ENCODE measurements around the gene ARF4.

The ARF4 gene

GRCh38 chr3:57586778-57587177 is 10.4 kb downstream of the ARF4 start:
- peaks cover 7 to 12% of the 10 kb centered on the region in 2 donors for H3K36me3 ChIP-seq (ENCODE audit: control insufficient read depth in 1 of 2, insufficient read depth in 2 of 2, low read length in 2 of 2)

DNA sequence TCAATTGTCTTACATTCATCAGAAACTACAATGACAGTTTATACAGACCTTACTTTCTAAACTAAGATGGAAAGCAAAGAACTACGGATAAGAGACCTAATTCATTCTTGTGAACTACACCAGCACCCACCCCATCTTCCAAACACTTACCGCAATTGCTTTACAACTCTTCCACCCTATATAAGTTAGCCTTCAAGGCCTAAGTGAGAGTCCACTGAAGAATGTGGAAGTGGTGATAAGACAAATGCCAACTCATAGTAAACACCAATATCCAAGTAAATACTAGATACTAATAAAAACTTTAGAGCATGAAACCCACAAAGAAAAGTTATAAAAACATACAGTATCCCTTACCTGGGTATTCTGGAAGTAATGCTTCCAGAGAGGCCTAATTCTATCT is 13.6 kb downstream of the ARF4 start:
- peaks cover 14 to 32% of the 10 kb centered on the region in 2 donors for H3K36me3 ChIP-seq (ENCODE audit: control insufficient read depth in 1 of 2, insufficient read depth in 2 of 2, low read length in 2 of 2)

More at GRCh38 chr3:57586778-57587177, 10.4 kb downstream of the ARF4 start:
- Histone ChIP-seq H3K4me3 (ENCODE audit: low read depth in 1 of 2, low read length in 2 of 2) (no peak overlapping the region), H3K9ac (ENCODE audit: low read depth in 1 of 2, low read length in 2 of 2) (no peak overlapping the region), H3K4me1 (ENCODE audit: control insufficient read depth in 1 of 2, insufficient read depth in 2 of 2, low read length in 2 of 2) (peaks cover 12 to 20% of the 10 kb centered on the region in 2 donors), H3K27ac (ENCODE audit: low read depth, low read length) (no peak overlapping the region), H3K9me3 (ENCODE audit: control insufficient read depth in 1 of 2, low read length in 2 of 2) (no peaks in the 10 kb centered on the region), H3K27me3 (ENCODE audit: control insufficient read depth in 1 of 2, insufficient read depth in 2 of 2, low read length in 2 of 2) (no peaks in the 10 kb centered on the region)

DNA sequence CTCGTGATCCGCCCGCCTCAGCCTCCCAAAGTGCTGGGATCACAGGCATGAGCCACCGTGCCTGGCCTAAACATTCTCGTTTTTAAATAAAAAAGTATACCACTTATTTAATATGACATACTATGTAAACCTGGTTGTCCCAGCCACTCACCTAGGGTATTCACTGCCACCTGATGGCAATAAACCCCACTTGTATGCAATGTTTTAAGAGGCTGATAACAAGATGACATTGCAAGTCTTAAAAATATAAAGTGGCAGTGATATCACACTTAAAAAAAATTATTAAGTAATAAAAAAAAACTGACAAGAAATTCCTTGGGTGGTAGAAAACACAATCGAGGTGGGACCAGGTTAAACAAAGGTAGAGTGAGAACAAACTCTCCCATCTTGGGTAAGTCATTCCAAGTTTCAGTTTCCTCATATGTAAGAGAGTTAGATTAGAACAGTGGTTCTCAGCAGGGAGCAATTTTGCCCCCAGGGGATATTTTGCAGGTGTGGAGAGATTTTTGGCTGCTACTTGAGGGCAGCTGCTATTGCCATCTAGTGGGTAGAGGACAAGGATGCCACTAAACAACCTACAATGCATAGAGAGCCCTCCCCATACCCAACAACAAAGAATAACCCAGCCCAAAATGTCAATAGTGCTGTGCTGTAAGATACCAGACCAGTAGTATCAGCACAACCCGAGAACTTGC is 14.5 kb downstream of the ARF4 start:
- Histone ChIP-seq H3K9me3 (ENCODE audit: control insufficient read depth in 1 of 2, low read length in 2 of 2) (no peaks in the 10 kb centered on the region), H3K4me1 (ENCODE audit: control insufficient read depth in 1 of 2, insufficient read depth in 2 of 2, low read length in 2 of 2) (peaks cover 15% of the 10 kb centered on the region in 2 donors), H3K9ac (ENCODE audit: low read depth in 1 of 2, low read length in 2 of 2) (no peak overlapping the region), H3K27me3 (ENCODE audit: control insufficient read depth in 1 of 2, insufficient read depth in 2 of 2, low read length in 2 of 2) (no peaks in the 10 kb centered on the region), H3K27ac (ENCODE audit: low read depth, low read length) (no peak overlapping the region), H3K36me3 (ENCODE audit: control insufficient read depth in 1 of 2, insufficient read depth in 2 of 2, low read length in 2 of 2) (peaks cover 14 to 32% of the 10 kb centered on the region in 2 donors), H3K4me3 (ENCODE audit: low read depth in 1 of 2, low read length in 2 of 2) (no peak overlapping the region)

More for the DNA sequence above, 13.6 kb downstream of the ARF4 start:
- no peaks in the 10 kb centered on the region for H3K27me3 ChIP-seq (ENCODE audit: control insufficient read depth in 1 of 2, insufficient read depth in 2 of 2, low read length in 2 of 2)
- no peak overlapping the region for H3K27ac ChIP-seq (ENCODE audit: low read depth, low read length)
- H3K9me3 ChIP-seq (ENCODE audit: control insufficient read depth in 1 of 2, low read length in 2 of 2): no peaks in the 10 kb centered on the region
- no peak overlapping the region for H3K4me3 ChIP-seq (ENCODE audit: low read depth in 1 of 2, low read length in 2 of 2)
- no peak overlapping the region for H3K9ac ChIP-seq (ENCODE audit: low read depth in 1 of 2, low read length in 2 of 2)
- H3K4me1 ChIP-seq (ENCODE audit: control insufficient read depth in 1 of 2, insufficient read depth in 2 of 2, low read length in 2 of 2): peaks cover 20% of the 10 kb centered on the region in 2 donors

GRCh38 chr3:57577801-57578200 is 19.3 kb downstream of the ARF4 start:
- H3K9ac ChIP-seq (ENCODE audit: low read depth in 1 of 2, low read length in 2 of 2): no peak overlapping the region
- no peaks in the 10 kb centered on the region for H3K27me3 ChIP-seq (ENCODE audit: control insufficient read depth in 1 of 2, insufficient read depth in 2 of 2, low read length in 2 of 2)
- H3K27ac ChIP-seq (ENCODE audit: low read depth, low read length): no peak overlapping the region
- H3K4me1 ChIP-seq (ENCODE audit: control insufficient read depth in 1 of 2, insufficient read depth in 2 of 2, low read length in 2 of 2): peaks cover 14 to 28% of the 10 kb centered on the region in 2 donors
- H3K4me3 ChIP-seq (ENCODE audit: low read depth in 1 of 2, low read length in 2 of 2): no peak overlapping the region
- no peaks in the 10 kb centered on the region for H3K9me3 ChIP-seq (ENCODE audit: control insufficient read depth in 1 of 2, low read length in 2 of 2)
- H3K36me3 ChIP-seq (ENCODE audit: control insufficient read depth in 1 of 2, insufficient read depth in 2 of 2, low read length in 2 of 2): peaks cover 15 to 60% of the 10 kb centered on the region in 2 donors

DNA sequence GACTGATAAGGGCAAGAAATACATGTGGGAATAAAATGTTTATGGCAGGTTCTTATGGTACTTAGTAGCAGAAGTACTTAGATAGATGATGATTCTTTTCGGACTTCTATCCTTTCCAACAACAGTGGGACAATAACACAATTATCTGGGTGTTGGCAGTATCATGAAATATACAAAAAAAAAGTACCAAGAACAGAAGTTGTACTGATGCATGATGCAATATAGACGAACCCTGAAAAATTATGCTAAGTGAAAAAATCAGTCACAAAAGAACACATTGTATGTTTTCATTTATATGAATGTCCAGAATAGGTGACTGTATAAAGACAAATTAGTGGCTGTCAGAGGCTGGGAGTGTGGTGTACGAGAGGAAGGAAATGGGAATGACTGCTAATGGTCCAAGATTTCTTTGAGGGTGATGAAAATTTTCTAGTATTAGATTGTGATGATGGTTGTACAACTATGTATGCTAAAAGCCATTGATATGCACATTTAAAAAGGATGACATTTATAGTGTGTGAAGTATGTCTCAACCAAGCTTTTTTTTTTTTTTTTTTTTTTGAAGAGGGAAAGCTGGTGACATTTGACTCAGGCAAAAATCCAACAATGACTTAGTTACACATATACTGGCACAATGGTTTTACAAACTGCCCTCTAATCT is 21.0 kb downstream of the ARF4 start:
- no peaks in the 10 kb centered on the region for H3K9me3 ChIP-seq (ENCODE audit: control insufficient read depth in 1 of 2, low read length in 2 of 2)
- no peak overlapping the region for H3K4me3 ChIP-seq (ENCODE audit: low read depth in 1 of 2, low read length in 2 of 2)
- H3K27me3 ChIP-seq (ENCODE audit: control insufficient read depth in 1 of 2, insufficient read depth in 2 of 2, low read length in 2 of 2): no peaks in the 10 kb centered on the region
- no peak overlapping the region for H3K27ac ChIP-seq (ENCODE audit: low read depth, low read length)
- H3K9ac ChIP-seq (ENCODE audit: low read depth in 1 of 2, low read length in 2 of 2): no peak overlapping the region
- peaks cover 15 to 68% of the 10 kb centered on the region in 2 donors for H3K36me3 ChIP-seq (ENCODE audit: control insufficient read depth in 1 of 2, insufficient read depth in 2 of 2, low read length in 2 of 2)
- H3K4me1 ChIP-seq (ENCODE audit: control insufficient read depth in 1 of 2, insufficient read depth in 2 of 2, low read length in 2 of 2): peaks cover 14 to 25% of the 10 kb centered on the region in 2 donors

- Histone ChIP-seq H3K9me3 (ENCODE audit: control insufficient read depth in 1 of 2, low read length in 2 of 2) (no peaks in the 10 kb centered on the region), H3K9ac (ENCODE audit: low read depth in 1 of 2, low read length in 2 of 2) (no peak overlapping the region), H3K27me3 (ENCODE audit: control insufficient read depth in 1 of 2, insufficient read depth in 2 of 2, low read length in 2 of 2) (no peaks in the 10 kb centered on the region), H3K4me1 (ENCODE audit: control insufficient read depth in 1 of 2, insufficient read depth in 2 of 2, low read length in 2 of 2) (peaks cover 14 to 23% of the 10 kb centered on the region in 2 donors), H3K27ac (ENCODE audit: low read depth, low read length) (no peak overlapping the region), H3K4me3 (ENCODE audit: low read depth in 1 of 2, low read length in 2 of 2) (no peak overlapping the region), H3K36me3 (ENCODE audit: control insufficient read depth in 1 of 2, insufficient read depth in 2 of 2, low read length in 2 of 2) (peaks cover 8 to 73% of the 10 kb centered on the region in 2 donors)
Observed at GRCh38 chr3:57572096-57572495, 25.0 kb downstream of the ARF4 start.

GRCh38 chr3:57570878-57571277 is 26.3 kb downstream of the ARF4 start:
- Histone ChIP-seq H3K9me3 (ENCODE audit: control insufficient read depth in 1 of 2, low read length in 2 of 2) (no peaks in the 10 kb centered on the region), H3K4me3 (ENCODE audit: low read depth in 1 of 2, low read length in 2 of 2) (no peak overlapping the region), H3K27me3 (ENCODE audit: control insufficient read depth in 1 of 2, insufficient read depth in 2 of 2, low read length in 2 of 2) (no peaks in the 10 kb centered on the region), H3K27ac (ENCODE audit: low read depth, low read length) (no peak overlapping the region), H3K36me3 (ENCODE audit: control insufficient read depth in 1 of 2, insufficient read depth in 2 of 2, low read length in 2 of 2) (peaks cover 8 to 74% of the 10 kb centered on the region in 2 donors), H3K4me1 (ENCODE audit: control insufficient read depth in 1 of 2, insufficient read depth in 2 of 2, low read length in 2 of 2) (peaks cover 2 to 11% of the 10 kb centered on the region in 2 donors), H3K9ac (ENCODE audit: low read depth in 1 of 2, low read length in 2 of 2) (no peak overlapping the region)

- H3K36me3 ChIP-seq (ENCODE audit: control insufficient read depth in 1 of 2, insufficient read depth in 2 of 2, low read length in 2 of 2): peaks cover 8 to 66% of the 10 kb centered on the region in 2 donors
- no peak overlapping the region for H3K27ac ChIP-seq (ENCODE audit: low read depth, low read length)
Observed at GRCh38 chr3:57569859-57570450, 27.2 kb downstream of the ARF4 start.

GRCh38 chr3:57559526-57559925 is 37.6 kb downstream of the ARF4 start:
- Histone ChIP-seq H3K36me3 (ENCODE audit: control insufficient read depth in 1 of 2, insufficient read depth in 2 of 2, low read length in 2 of 2) (peaks cover 5 to 18% of the 10 kb centered on the region in 2 donors), H3K27me3 (ENCODE audit: control insufficient read depth in 1 of 2, insufficient read depth in 2 of 2, low read length in 2 of 2) (no peaks in the 10 kb centered on the region), H3K9ac (ENCODE audit: low read depth in 1 of 2, low read length in 2 of 2) (no peak overlapping the region), H3K4me3 (ENCODE audit: low read depth in 1 of 2, low read length in 2 of 2) (peak overlapping the region in 1 of 2 donors; percentile 32), H3K4me1 (ENCODE audit: control insufficient read depth in 1 of 2, insufficient read depth in 2 of 2, low read length in 2 of 2) (peaks cover 22 to 30% of the 10 kb centered on the region in 2 donors), H3K27ac (ENCODE audit: low read depth, low read length) (no peak overlapping the region), H3K9me3 (ENCODE audit: control insufficient read depth in 1 of 2, low read length in 2 of 2) (no peaks in the 10 kb centered on the region)

More at GRCh38 chr3:57569859-57570450, 27.2 kb downstream of the ARF4 start:
- no peak overlapping the region for H3K4me3 ChIP-seq (ENCODE audit: low read depth in 1 of 2, low read length in 2 of 2)
- no peaks in the 10 kb centered on the region for H3K27me3 ChIP-seq (ENCODE audit: control insufficient read depth in 1 of 2, insufficient read depth in 2 of 2, low read length in 2 of 2)
- peaks cover 0 to 5% of the 10 kb centered on the region in 2 donors for H3K4me1 ChIP-seq (ENCODE audit: control insufficient read depth in 1 of 2, insufficient read depth in 2 of 2, low read length in 2 of 2)
- no peaks in the 10 kb centered on the region for H3K9me3 ChIP-seq (ENCODE audit: control insufficient read depth in 1 of 2, low read length in 2 of 2)
- H3K9ac ChIP-seq (ENCODE audit: low read depth in 1 of 2, low read length in 2 of 2): no peak overlapping the region

- H3K4me1 ChIP-seq (ENCODE audit: control insufficient read depth in 1 of 2, insufficient read depth in 2 of 2, low read length in 2 of 2): peaks cover 22 to 29% of the 10 kb centered on the region in 2 donors
Observed at GRCh38 chr3:57557085-57557537, 40.0 kb downstream of the ARF4 start.

More at GRCh38 chr3:57557085-57557537, 40.0 kb downstream of the ARF4 start:
- peak overlapping the region; percentile 89 to 91 for H3K9ac ChIP-seq (ENCODE audit: low read depth in 1 of 2, low read length in 2 of 2)
- no peaks in the 10 kb centered on the region for H3K9me3 ChIP-seq (ENCODE audit: control insufficient read depth in 1 of 2, low read length in 2 of 2)
- H3K4me3 ChIP-seq (ENCODE audit: low read depth in 1 of 2, low read length in 2 of 2): peak overlapping the region; percentile 91 to 92
- no peaks in the 10 kb centered on the region for H3K27me3 ChIP-seq (ENCODE audit: control insufficient read depth in 1 of 2, insufficient read depth in 2 of 2, low read length in 2 of 2)
- H3K36me3 ChIP-seq (ENCODE audit: control insufficient read depth in 1 of 2, insufficient read depth in 2 of 2, low read length in 2 of 2): peaks cover 5 to 10% of the 10 kb centered on the region in 2 donors
- H3K27ac ChIP-seq (ENCODE audit: low read depth, low read length): no peak overlapping the region
